ENCODE data around the gene COBL.
A peak's percentile ranks its signal among the peaks of the same experiment; 100 is the strongest.

COBL gene

GRCh38 chr7:51175316-51175991 lies 141.2 kb downstream of the COBL start:
- no peak for DNase-seq

- no peak for DNase-seq
These were observed 151.3 kb downstream of the COBL start for GRCh38 chr7:51165337-51165736.

- peak; percentile 72 for DNase-seq
These were observed 153.8 kb downstream of the COBL start for GRCh38 chr7:51162724-51163329.

- DNase-seq: no peak
These were observed 154.7 kb downstream of the COBL start for GRCh38 chr7:51161937-51162336.

- DNase-seq: peak; percentile 25
These were observed 155.5 kb downstream of the COBL start for GRCh38 chr7:51160990-51161615.

GRCh38 chr7:51160411-51160810 lies 156.2 kb downstream of the COBL start:
- no peak for DNase-seq

GRCh38 chr7:51158742-51159445 lies 157.7 kb downstream of the COBL start:
- no peak for DNase-seq

- DNase-seq: no peak
These were observed 158.4 kb downstream of the COBL start for GRCh38 chr7:51158211-51158610.

- DNase-seq: no peak
These were observed 162.4 kb downstream of the COBL start for GRCh38 chr7:51154201-51154600.

- DNase-seq: no peak
These were observed 163.9 kb downstream of the COBL start for GRCh38 chr7:51152706-51153200.

GRCh38 chr7:51151455-51151854 lies 165.2 kb downstream of the COBL start:
- no peak for DNase-seq

- DNase-seq: no peak
These were observed 166.4 kb downstream of the COBL start for GRCh38 chr7:51150193-51150592.

GRCh38 chr7:51148216-51148615 lies 168.4 kb downstream of the COBL start:
- DNase-seq: no peak

GRCh38 chr7:51146816-51147586 lies 169.6 kb downstream of the COBL start:
- no peak for DNase-seq

GRCh38 chr7:51144178-51144577 lies 172.4 kb downstream of the COBL start:
- DNase-seq: no peak

- no peak for DNase-seq
These were observed 173.7 kb downstream of the COBL start for GRCh38 chr7:51142741-51143385.

- peak; percentile 12 for DNase-seq
These were observed 175.1 kb downstream of the COBL start for GRCh38 chr7:51141451-51142003.

GRCh38 chr7:51140199-51141164 lies 176.1 kb downstream of the COBL start:
- DNase-seq: peak; percentile 22

- DNase-seq: no peak
These were observed 176.8 kb downstream of the COBL start for GRCh38 chr7:51139796-51140195.

Measured in NCI-H2029 (cell line).